Adrenal gland (tissue), 12 donors: ENCODE data around the gene ATXN2. TPM values are rescaled to one million over a fixed set of nuclear protein-coding genes. Genes with fewer than 3 reads are reported as not detected.

Experiments
- DNase-seq, 7 donors: peaks; one replicate each; pipeline ENCODE4 v3.0.0-alpha.2; 2019 to 2020
- H3K27ac ChIP-seq, 5 donors: fragments of 200-600 bp; sonication (generic) in 4 of 5; 1 replicate in 3 of 5; 2 replicates in 2 of 5; pipeline versions ENCODE4 v1.5.1 to v1.8.0; 2016 to 2020; ENCODE audit warnings: mild to moderate bottlenecking in 1 of 5
- H3K27me3 ChIP-seq: fragments of 200-600 bp; 2 replicates; pipeline ENCODE4 v1.8.0; 2021
- H3K36me3 ChIP-seq, 2 donors: fragments of 200-600 bp; replicated peaks in 1 of 2; 1 replicate in 1 of 2; 2 replicates in 1 of 2; pipeline versions ENCODE4 v1.5.1 to v1.8.0; 2018 to 2022
- H3K4me1 ChIP-seq, 2 donors: fragments of 200-600 bp; replicated peaks in 1 of 2; 1 replicate in 1 of 2; 2 replicates in 1 of 2; pipeline versions ENCODE4 v1.5.1 to v1.8.0; 2018 to 2021
- H3K4me3 ChIP-seq, 4 donors: fragments of 200-600 bp; sonication (generic) in 3 of 4; one replicate each; pipeline ENCODE4 v1.5.1; 2016 to 2018
- H3K9me3 ChIP-seq, 3 donors: fragments of 200-600 bp; sonication (generic) in 1 of 3; replicated peaks in 1 of 3; 1 replicate in 2 of 3; 2 replicates in 1 of 3; pipeline versions ENCODE4 v1.5.1 to v1.8.0; 2016 to 2021
- CTCF ChIP-seq, 6 experiments: fragments of 450-650 bp in 4 of 6; fragments of 200-600 bp in 2 of 6; sonication (generic) in 1 of 6; IDR thresholded peaks; 1 replicate in 5 of 6; 2 replicates in 1 of 6; pipeline versions ENCODE4 v1.5.1 to v1.8.0; 2016 to 2021; ENCODE audit warnings: antibody characterized with exemption in 6 of 6, mild to moderate bottlenecking in 2 of 6, moderate library complexity in 1 of 6
- POLR2A ChIP-seq, 2 donors: fragments of 450-650 bp; IDR thresholded peaks; one replicate each; pipeline ENCODE4 v1.6.1; 2017; ENCODE audit warnings: antibody characterized with exemption in 2 of 2, mild to moderate bottlenecking in 2 of 2, moderate library complexity in 1 of 2
- WGBS, 4 donors: extraction: QIAGEN DNeasy Blood & Tissue Kit in 2 of 4; methylation state at CpG; one replicate each; pipeline versions ENCODE4 v1.1.5 to v1.1.7; 2013 to 2017; 5-methylcytosine and 5-hydroxymethylcytosine counted together
- intact Hi-C, 2 donors: fragments of 100-400 bp; cut with DNase I; formaldehyde crosslinking; loops; one replicate each; pipeline versions ENCODE4 v1.14.1 to v1.15.0; 2022 to 2023
- polyA plus RNA-seq, 3 donors: library from polyadenylated mRNA; stranded (reverse); fragments of 200-250 nt in 2 of 3; fragments of 350-450 nt in 1 of 3; fragmentation: Illumina TruSeq in 1 of 3; extraction: RNeasy Lipid Tissue Mini Kit (QIAGEN cat#74804) in 1 of 3; gene quantifications; one replicate each; pipeline ENCODE4 v1.2.3, GENCODE V29; 2013 to 2014
- total RNA-seq, 9 donors: library from RNA; depleted of rRNA in 4 of 9; stranded (reverse); fragments of >200 nt in 4 of 9; fragments of 120-200 nt in 1 of 9; fragmentation: NEBNext Ultra II Directional in 1 of 9; extraction: Animal tissue kit (Norgen Biotek cat#: 25700) in 1 of 9; gene quantifications; one replicate each; pipeline versions ENCODE4 v1.1.0 to v1.2.4, GENCODE V29; 2013 to 2023
- donor health status: healthy with polysubstance abuse.
- donor health status: Bipolar disorder and iron deficiency.
- donor health status: DM: yes; HTN: yes; CAD: no.
- donor health status: DM: no; HTN: no; CAD: no.
- donor health status: DM: no; HTN: no; CAD: no.
- donor health status: DM: yes; HTN: yes; CAD: no.

Gene ATXN2
- total and polyA plus RNA-seq, 12 donors = 31.0 to 241 (median 57.2) TPM

- Histone ChIP-seq H3K4me3 (no peak overlapping the region), H3K27ac (no peak overlapping the region), H3K4me1 (no peaks in the 10 kb centered on the region), H3K36me3 (peaks cover 0 to 67% of the 10 kb centered on the region in 2 donors), H3K9me3 (no peaks in the 10 kb centered on the region), H3K27me3 (no peaks in the 10 kb centered on the region)
- no peak for DNase-seq
- 96 to 98% (median 97%) methylated on average over 2 of the region's 2 CpGs for WGBS, 4 donors
- intact Hi-C loops = no loop called here
- TF ChIP-seq CTCF (IDR thresholded peaks at IDR 0.05) (peak in 3 of 6 experiments; percentile 12 to 15 (median 14)), POLR2A (IDR thresholded peaks at IDR 0.05) (no peak)
These were observed 116.7 kb downstream of the ATXN2 start for GRCh38 chr12:111482462-111482861.

GRCh38 chr12:111471236-111471635 is 127.9 kb downstream of the ATXN2 start:
- Histone ChIP-seq H3K36me3 (peaks cover 0 to 28% of the 10 kb centered on the region in 2 donors), H3K27ac (peak overlapping the region in 3 of 5 donors; percentile 12 to 36 (median 19))

GRCh38 chr12:111469401-111469800 is 129.7 kb downstream of the ATXN2 start:
- 77 to 82% (median 80%) methylated on average over 2 of the region's 2 CpGs for WGBS, 4 donors
- Histone ChIP-seq H3K9me3 (peaks cover 0 to 7% (median 0%) of the 10 kb centered on the region in 3 donors), H3K4me1 (peaks cover 6 to 24% of the 10 kb centered on the region in 2 donors), H3K27me3 (no peaks in the 10 kb centered on the region), H3K27ac (no peak overlapping the region), H3K36me3 (peaks cover 0 to 24% of the 10 kb centered on the region in 2 donors), H3K4me3 (no peak overlapping the region)
- TF ChIP-seq CTCF (IDR thresholded peaks at IDR 0.05) = no peak
- no peak for TF ChIP-seq POLR2A (IDR thresholded peaks at IDR 0.05)
- intact Hi-C loops = no loop called here
- no peak for DNase-seq

More at GRCh38 chr12:111471236-111471635, 127.9 kb downstream of the ATXN2 start:
- TF ChIP-seq CTCF (IDR thresholded peaks at IDR 0.05) = no peak
- WGBS, 4 donors = 70 to 77% (median 72%) methylated on average over 2 of the region's 2 CpGs
- Histone ChIP-seq H3K4me3 (no peak overlapping the region), H3K9me3 (no peaks in the 10 kb centered on the region), H3K4me1 (peaks cover 4 to 19% of the 10 kb centered on the region in 2 donors), H3K27me3 (no peaks in the 10 kb centered on the region)
- intact Hi-C loops = no loop called here
- no peak for DNase-seq

GRCh38 chr12:111467857-111468241 is 131.3 kb downstream of the ATXN2 start:
- intact Hi-C loops = no loop called here
- H3K27ac ChIP-seq = peak overlapping the region in 3 of 5 donors; percentile 24 to 82 (median 79)

More at GRCh38 chr12:111467857-111468241, 131.3 kb downstream of the ATXN2 start:
- Histone ChIP-seq H3K9me3 (peaks cover 0 to 7% (median 0%) of the 10 kb centered on the region in 3 donors), H3K36me3 (peaks cover 0 to 24% of the 10 kb centered on the region in 2 donors), H3K4me3 (no peak overlapping the region), H3K4me1 (peaks cover 6 to 25% of the 10 kb centered on the region in 2 donors), H3K27me3 (no peaks in the 10 kb centered on the region)
- WGBS, 4 donors = 63 to 72% (median 68%) methylated on average over 4 of the region's 4 CpGs
- no peak for DNase-seq
- no peak for TF ChIP-seq POLR2A (IDR thresholded peaks at IDR 0.05)
- no peak for TF ChIP-seq CTCF (IDR thresholded peaks at IDR 0.05)
